UCSD-AML1 (cell line): ENCODE data around the gene MRTO4.
"Not testable (repeated sequence)": the region's sequence is repeated elsewhere in the genome, so short reads cannot be mapped to it uniquely, and the experiment has no call there.

Experiments used
- DNase-seq: peaks from one replicate; lab custom pipeline; 2025; ENCODE audit not compliant: unreplicated experiment; lab: John Stamatoyannopoulos, UW

MRTO4 gene

GRCh38 chr1:19269427-19270342 lies 18.1 kb downstream of the MRTO4 start:
- DNase-seq: not testable (repeated sequence)

- DNase-seq: not testable (repeated sequence)
These were observed 18.7 kb downstream of the MRTO4 start for GRCh38 chr1:19270343-19270730.

GRCh38 chr1:19272064-19272463 lies 20.5 kb downstream of the MRTO4 start:
- DNase-seq: no peak

GRCh38 chr1:19273106-19273843 lies 21.7 kb downstream of the MRTO4 start:
- DNase-seq: no peak

GRCh38 chr1:19273844-19274531 lies 22.4 kb downstream of the MRTO4 start:
- not testable (repeated sequence) for DNase-seq

- DNase-seq: no peak
These were observed 23.0 kb downstream of the MRTO4 start for GRCh38 chr1:19274636-19275035.

- no peak for DNase-seq
These were observed 32.3 kb downstream of the MRTO4 start for GRCh38 chr1:19283891-19284290.

- no peak for DNase-seq
These were observed 33.3 kb downstream of the MRTO4 start for GRCh38 chr1:19284881-19285280.

- not testable (repeated sequence) for DNase-seq
These were observed 33.8 kb downstream of the MRTO4 start for GRCh38 chr1:19285366-19285765.

GRCh38 chr1:19285807-19286206 lies 34.2 kb downstream of the MRTO4 start:
- not testable (repeated sequence) for DNase-seq

- no peak for DNase-seq
These were observed 36.0 kb downstream of the MRTO4 start for GRCh38 chr1:19287436-19288185.

- not testable (repeated sequence) for DNase-seq
These were observed 37.0 kb downstream of the MRTO4 start, which contains the start of gene AKR7A3 for GRCh38 chr1:19288324-19289241. Gene AKR7A3 (minus strand): TSS chr1:19288770. CDS start chr1:19288709, 61 bp downstream.

- DNase-seq: no peak
These were observed 37.6 kb downstream of the MRTO4 start for GRCh38 chr1:19289244-19289643.

GRCh38 chr1:19294638-19295037 lies 43.0 kb downstream of the MRTO4 start:
- DNase-seq: no peak

GRCh38 chr1:19300211-19300610 lies 48.6 kb downstream of the MRTO4 start:
- DNase-seq: no peak

- not testable (repeated sequence) for DNase-seq
These were observed 52.5 kb downstream of the MRTO4 start for GRCh38 chr1:19304081-19304480.

- no peak for DNase-seq
These were observed 54.3 kb downstream of the MRTO4 start for GRCh38 chr1:19305880-19306279.

GRCh38 chr1:19306941-19307340 lies 55.3 kb downstream of the MRTO4 start:
- no peak for DNase-seq

GRCh38 chr1:19307794-19308508 lies 56.3 kb downstream of the MRTO4 start:
- DNase-seq: no peak
